Stimulated activated naive CD8-positive, alpha-beta T cell treated with anti-CD3 and anti-CD28 coated beads, Interleukin-15, Interleukin-2, amounts not matched to agents 100 ng/mL and 50 ng/mL, for 24 hours (primary cell): ENCODE measurements around the gene SOX6.

Experiments used
- H3K27ac Mint-ChIP-seq: one replicate; pipeline ENCODE4 v1.8.0; 2021; ENCODE audit warnings: mild to moderate bottlenecking, mixed read lengths
- H3K27me3 Mint-ChIP-seq: one replicate; pipeline ENCODE4 v1.8.0; 2021; ENCODE audit warnings: mixed read lengths
- H3K36me3 Mint-ChIP-seq: one replicate; pipeline ENCODE4 v1.8.0; 2021; ENCODE audit warnings: low read depth, mixed read lengths
- H3K4me1 Mint-ChIP-seq: one replicate; pipeline ENCODE4 v1.8.0; 2021; ENCODE audit warnings: low read depth, mixed read lengths
- H3K4me3 Mint-ChIP-seq: one replicate; pipeline ENCODE4 v1.8.0; 2021; ENCODE audit warnings: mild to moderate bottlenecking, mixed read lengths
- H3K9me3 Mint-ChIP-seq: one replicate; pipeline ENCODE4 v1.8.0; 2021; ENCODE audit warnings: mixed read lengths

Gene SOX6

GRCh38 chr11:16312233-16312765, 44.0 kb downstream of the SOX6 start:
- no peak overlapping the region for H3K4me3 Mint-ChIP-seq
- no peaks in the 10 kb centered on the region for H3K36me3 Mint-ChIP-seq
- no peaks in the 10 kb centered on the region for H3K9me3 Mint-ChIP-seq
- H3K27ac Mint-ChIP-seq: no peak overlapping the region
- H3K4me1 Mint-ChIP-seq: no peaks in the 10 kb centered on the region
- no peaks in the 10 kb centered on the region for H3K27me3 Mint-ChIP-seq

GRCh38 chr11:16311831-16312230, 44.5 kb downstream of the SOX6 start:
- Mint-ChIP-seq H3K9me3 (no peaks in the 10 kb centered on the region), H3K27me3 (no peaks in the 10 kb centered on the region), H3K4me1 (no peaks in the 10 kb centered on the region), H3K4me3 (no peak overlapping the region), H3K36me3 (no peaks in the 10 kb centered on the region), H3K27ac (no peak overlapping the region)

GRCh38 chr11:16310943-16311342, 45.4 kb downstream of the SOX6 start:
- no peaks in the 10 kb centered on the region for H3K4me1 Mint-ChIP-seq
- no peaks in the 10 kb centered on the region for H3K9me3 Mint-ChIP-seq
- no peak overlapping the region for H3K27ac Mint-ChIP-seq
- H3K4me3 Mint-ChIP-seq: no peak overlapping the region
- no peaks in the 10 kb centered on the region for H3K27me3 Mint-ChIP-seq
- H3K36me3 Mint-ChIP-seq: no peaks in the 10 kb centered on the region

- Mint-ChIP-seq H3K27ac (no peak overlapping the region), H3K36me3 (no peaks in the 10 kb centered on the region), H3K27me3 (no peaks in the 10 kb centered on the region), H3K9me3 (no peaks in the 10 kb centered on the region), H3K4me1 (no peaks in the 10 kb centered on the region), H3K4me3 (no peak overlapping the region)
These were observed 47.1 kb downstream of the SOX6 start for GRCh38 chr11:16309226-16309625.

- H3K4me3 Mint-ChIP-seq: no peak overlapping the region
- H3K27ac Mint-ChIP-seq: no peak overlapping the region
- H3K9me3 Mint-ChIP-seq: peaks cover 4% of the 10 kb centered on the region
- no peaks in the 10 kb centered on the region for H3K4me1 Mint-ChIP-seq
- H3K36me3 Mint-ChIP-seq: no peaks in the 10 kb centered on the region
- H3K27me3 Mint-ChIP-seq: no peaks in the 10 kb centered on the region
These were observed 54.9 kb downstream of the SOX6 start for GRCh38 chr11:16301462-16301861.

- H3K27ac Mint-ChIP-seq: no peak overlapping the region
These were observed 56.2 kb downstream of the SOX6 start for GRCh38 chr11:16299884-16300782.

GRCh38 chr11:16299390-16299789, 57.0 kb downstream of the SOX6 start:
- Mint-ChIP-seq H3K27me3 (no peaks in the 10 kb centered on the region), H3K36me3 (no peaks in the 10 kb centered on the region), H3K9me3 (peaks cover 4% of the 10 kb centered on the region)

More at GRCh38 chr11:16299884-16300782, 56.2 kb downstream of the SOX6 start:
- Mint-ChIP-seq H3K4me1 (no peaks in the 10 kb centered on the region), H3K9me3 (peaks cover 4% of the 10 kb centered on the region), H3K27me3 (no peaks in the 10 kb centered on the region), H3K4me3 (no peak overlapping the region), H3K36me3 (no peaks in the 10 kb centered on the region)

GRCh38 chr11:16297332-16297731, 59.0 kb downstream of the SOX6 start:
- Mint-ChIP-seq H3K36me3 (no peaks in the 10 kb centered on the region), H3K4me3 (no peak overlapping the region), H3K27ac (no peak overlapping the region), H3K9me3 (peaks cover 4% of the 10 kb centered on the region), H3K27me3 (no peaks in the 10 kb centered on the region), H3K4me1 (no peaks in the 10 kb centered on the region)

More at GRCh38 chr11:16299390-16299789, 57.0 kb downstream of the SOX6 start:
- Mint-ChIP-seq H3K4me1 (no peaks in the 10 kb centered on the region), H3K27ac (no peak overlapping the region), H3K4me3 (no peak overlapping the region)

GRCh38 chr11:16296273-16296672, 60.1 kb downstream of the SOX6 start:
- Mint-ChIP-seq H3K9me3 (no peaks in the 10 kb centered on the region), H3K27me3 (no peaks in the 10 kb centered on the region), H3K36me3 (no peaks in the 10 kb centered on the region), H3K27ac (no peak overlapping the region), H3K4me1 (no peaks in the 10 kb centered on the region), H3K4me3 (no peak overlapping the region)

- no peaks in the 10 kb centered on the region for H3K27me3 Mint-ChIP-seq
- no peaks in the 10 kb centered on the region for H3K4me1 Mint-ChIP-seq
- H3K36me3 Mint-ChIP-seq: no peaks in the 10 kb centered on the region
- H3K9me3 Mint-ChIP-seq: no peaks in the 10 kb centered on the region
- no peak overlapping the region for H3K4me3 Mint-ChIP-seq
- no peak overlapping the region for H3K27ac Mint-ChIP-seq
These were observed 60.8 kb downstream of the SOX6 start for GRCh38 chr11:16295592-16295991.

GRCh38 chr11:16293204-16293681, 63.1 kb downstream of the SOX6 start:
- Mint-ChIP-seq H3K4me3 (no peak overlapping the region), H3K9me3 (no peaks in the 10 kb centered on the region), H3K4me1 (no peaks in the 10 kb centered on the region), H3K27me3 (no peaks in the 10 kb centered on the region), H3K36me3 (no peaks in the 10 kb centered on the region), H3K27ac (no peak overlapping the region)

- H3K27me3 Mint-ChIP-seq: no peaks in the 10 kb centered on the region
- H3K27ac Mint-ChIP-seq: no peak overlapping the region
- no peaks in the 10 kb centered on the region for H3K9me3 Mint-ChIP-seq
- H3K4me1 Mint-ChIP-seq: no peaks in the 10 kb centered on the region
- no peak overlapping the region for H3K4me3 Mint-ChIP-seq
- no peaks in the 10 kb centered on the region for H3K36me3 Mint-ChIP-seq
These were observed 64.0 kb downstream of the SOX6 start for GRCh38 chr11:16292167-16292859.

GRCh38 chr11:16291729-16292128, 64.6 kb downstream of the SOX6 start:
- Mint-ChIP-seq H3K27me3 (no peaks in the 10 kb centered on the region), H3K27ac (no peak overlapping the region), H3K36me3 (no peaks in the 10 kb centered on the region), H3K4me3 (no peak overlapping the region), H3K4me1 (no peaks in the 10 kb centered on the region), H3K9me3 (no peaks in the 10 kb centered on the region)

- H3K9me3 Mint-ChIP-seq: no peaks in the 10 kb centered on the region
- no peak overlapping the region for H3K4me3 Mint-ChIP-seq
- H3K36me3 Mint-ChIP-seq: no peaks in the 10 kb centered on the region
- no peaks in the 10 kb centered on the region for H3K27me3 Mint-ChIP-seq
- no peaks in the 10 kb centered on the region for H3K4me1 Mint-ChIP-seq
- no peak overlapping the region for H3K27ac Mint-ChIP-seq
These were observed 66.8 kb downstream of the SOX6 start for GRCh38 chr11:16289541-16289940.

- Mint-ChIP-seq H3K9me3 (no peaks in the 10 kb centered on the region), H3K27ac (no peak overlapping the region), H3K4me3 (no peak overlapping the region), H3K27me3 (no peaks in the 10 kb centered on the region), H3K36me3 (no peaks in the 10 kb centered on the region), H3K4me1 (no peaks in the 10 kb centered on the region)
These were observed 68.6 kb downstream of the SOX6 start for GRCh38 chr11:16287630-16288280.
